SK-N-SH treated with all-trans-retinoic acid at 6 μM for 48 hours (cell line): ENCODE measurements around the gene SMTN.
A peak's percentile ranks its signal among the peaks of the same experiment; 100 is the strongest.

Source experiments
- ATAC-seq: fragments of 200-7000 bp; cut with Tn5 transposase; 3 replicates; pipeline ENCODE4 v1.9.1; 2020; ENCODE audit warnings: mild to moderate bottlenecking, moderate library complexity
- ARNTL ChIP-seq: fragments of 450-650 bp; formaldehyde crosslinking; IDR thresholded peaks from 2 replicates; pipeline ENCODE4 v1.5.0; 2020; ENCODE audit warnings: low read depth, mild to moderate bottlenecking, moderate library complexity, borderline replicate concordance
- BACH2 ChIP-seq: fragments of 250-450 bp; sonication (Bioruptor Pico); IDR thresholded peaks from 2 replicates; pipeline ENCODE4 v1.9.0; 2021; ENCODE audit warnings: mild to moderate bottlenecking, borderline replicate concordance
- CREB5 ChIP-seq: fragments of 250-450 bp; sonication (Bioruptor Pico); IDR thresholded peaks from 2 replicates; pipeline ENCODE4 v1.5.1; 2020; ENCODE audit warnings: low read depth, mild to moderate bottlenecking, moderate library complexity
- CSDC2 ChIP-seq: fragments of 250-450 bp; sonication (Bioruptor Pico); IDR thresholded peaks from 2 replicates; pipeline ENCODE4 v1.5.0; 2020; ENCODE audit warnings: mild to moderate bottlenecking, moderate library complexity
- CSRNP3 ChIP-seq: fragments of 250-450 bp; sonication (Bioruptor Pico); IDR thresholded peaks from 2 replicates; pipeline ENCODE4 v1.5.1; 2021; ENCODE audit warnings: mild to moderate bottlenecking, moderate library complexity
- ESRRG ChIP-seq: fragments of 250-450 bp; sonication (Bioruptor Pico); IDR thresholded peaks from 2 replicates; pipeline ENCODE4 v1.6.1; 2021; ENCODE audit warnings: mild to moderate bottlenecking
- GLIS3 ChIP-seq: fragments of 250-450 bp; sonication (Bioruptor Pico); IDR thresholded peaks from 2 replicates; pipeline ENCODE4 v1.5.0; 2020; ENCODE audit warnings: mild to moderate bottlenecking, moderate library complexity
- ISL1 ChIP-seq: fragments of 250-450 bp; sonication (Bioruptor Pico); IDR thresholded peaks from 2 replicates; pipeline ENCODE4 v2.1.2; 2022; ENCODE audit warnings: mild to moderate bottlenecking, moderate library complexity
- OSR1 ChIP-seq: fragments of 250-450 bp; sonication (Bioruptor Pico); IDR thresholded peaks from 2 replicates; pipeline ENCODE4 v1.8.0; 2022; ENCODE audit warnings: moderate library complexity, mild to moderate bottlenecking, inconsistent platforms
- POU6F1 ChIP-seq: fragments of 250-450 bp; sonication (Bioruptor Pico); IDR thresholded peaks from 2 replicates; pipeline ENCODE4 v1.8.0; 2021; ENCODE audit warnings: low read depth, mild to moderate bottlenecking, moderate library complexity, borderline replicate concordance
- PPARA ChIP-seq: fragments of 250-450 bp; sonication (Bioruptor Pico); IDR thresholded peaks from 2 replicates; pipeline ENCODE4 v1.5.0; 2020; ENCODE audit warnings: mild to moderate bottlenecking, borderline replicate concordance
- RARB ChIP-seq: fragments of 250-450 bp; sonication (Bioruptor Pico); IDR thresholded peaks from 2 replicates; pipeline ENCODE4 v1.8.0; 2021; ENCODE audit warnings: mild to moderate bottlenecking, moderate library complexity
- SNAI2 ChIP-seq: fragments of 250-450 bp; sonication (Bioruptor Pico); IDR thresholded peaks from 2 replicates; pipeline ENCODE4 v1.5.0; 2020; ENCODE audit warnings: mild to moderate bottlenecking, moderate library complexity
- TCF4 ChIP-seq: fragments of 250-450 bp; sonication (Bioruptor Pico); IDR thresholded peaks from 2 replicates; pipeline ENCODE4 v1.8.0; 2021; ENCODE audit warnings: mild to moderate bottlenecking, moderate library complexity, borderline replicate concordance
- TOX ChIP-seq: fragments of 250-450 bp; sonication (Bioruptor Pico); IDR thresholded peaks from 2 replicates; pipeline ENCODE4 v1.8.0; 2021; ENCODE audit warnings: mild to moderate bottlenecking, moderate library complexity, borderline replicate concordance
- TSHZ2 ChIP-seq: fragments of 250-450 bp; sonication (Bioruptor Pico); IDR thresholded peaks from 2 replicates; pipeline ENCODE4 v1.5.0; 2020; ENCODE audit warnings: mild to moderate bottlenecking, moderate library complexity
- ZC3H10 ChIP-seq: fragments of 250-450 bp; sonication (Bioruptor Pico); IDR thresholded peaks from 2 replicates; pipeline ENCODE4 v1.5.1; 2021; ENCODE audit warnings: mild to moderate bottlenecking, moderate library complexity
- ZFP30 ChIP-seq: fragments of 450-650 bp; formaldehyde crosslinking; IDR thresholded peaks from 2 replicates; pipeline ENCODE4 v1.5.0; 2022; ENCODE audit warnings: mild to moderate bottlenecking, moderate library complexity
- ZNF565 ChIP-seq: fragments of 450-650 bp; formaldehyde crosslinking; conservative IDR thresholded peaks from 2 replicates; pipeline ENCODE4 v1.5.0; 2020; ENCODE audit warnings: low read depth, mild to moderate bottlenecking, moderate library complexity
- ZNF70 ChIP-seq: fragments of 450-650 bp; formaldehyde crosslinking; IDR thresholded peaks from 2 replicates; pipeline ENCODE4 v1.5.0; 2020; ENCODE audit warnings: mild to moderate bottlenecking, moderate library complexity
- ZNF8 ChIP-seq: fragments of 450-650 bp; formaldehyde crosslinking; IDR thresholded peaks from 2 replicates; pipeline ENCODE4 v1.5.0; 2020; ENCODE audit warnings: mild to moderate bottlenecking, moderate library complexity

SMTN gene

GRCh38 chr22:31142285-31142684, 61.2 kb downstream of the SMTN start:
- ATAC-seq = no peak
- no peak for TF ChIP-seq CSRNP3 (CRISPR knock-in tag)
- TF ChIP-seq RARB (CRISPR knock-in tag) = no peak
- TF ChIP-seq BACH2 (CRISPR knock-in tag) = no peak
- TF ChIP-seq POU6F1 (CRISPR knock-in tag) = no peak
- TF ChIP-seq ESRRG (CRISPR knock-in tag) = no peak
- no peak for TF ChIP-seq ZFP30 (CRISPR knock-in tag)
- TF ChIP-seq CSDC2 (CRISPR knock-in tag) = no peak
- no peak for TF ChIP-seq ZC3H10 (CRISPR knock-in tag)
- TF ChIP-seq ZNF565 (CRISPR knock-in tag) = no peak
- TF ChIP-seq GLIS3 (CRISPR knock-in tag) = no peak
- TF ChIP-seq ARNTL (CRISPR knock-in tag) = no peak

GRCh38 chr22:31143038-31143437, 61.9 kb downstream of the SMTN start:
- TF ChIP-seq ARNTL (CRISPR knock-in tag) (no peak), CREB5 (no peak), ZC3H10 (CRISPR knock-in tag) (no peak), OSR1 (CRISPR knock-in tag) (no peak), SNAI2 (CRISPR knock-in tag) (no peak), POU6F1 (CRISPR knock-in tag) (no peak), PPARA (CRISPR knock-in tag) (no peak), TOX (CRISPR knock-in tag) (no peak), ESRRG (CRISPR knock-in tag) (no peak), ZNF8 (CRISPR knock-in tag) (no peak), ZNF70 (CRISPR knock-in tag) (no peak), ISL1 (CRISPR knock-in tag) (no peak), CSRNP3 (CRISPR knock-in tag) (no peak)
- no peak for ATAC-seq

- no peak for TF ChIP-seq ZC3H10 (CRISPR knock-in tag)
- no peak for TF ChIP-seq CREB5
- no peak for TF ChIP-seq TSHZ2 (CRISPR knock-in tag)
- TF ChIP-seq POU6F1 (CRISPR knock-in tag) = no peak
- no peak for TF ChIP-seq GLIS3 (CRISPR knock-in tag)
- no peak for TF ChIP-seq TCF4 (CRISPR knock-in tag)
- TF ChIP-seq ESRRG (CRISPR knock-in tag) = no peak
- no peak for TF ChIP-seq CSDC2 (CRISPR knock-in tag)
- no peak for TF ChIP-seq ZNF8 (CRISPR knock-in tag)
- no peak for TF ChIP-seq PPARA (CRISPR knock-in tag)
- no peak for TF ChIP-seq TOX (CRISPR knock-in tag)
- no peak for TF ChIP-seq ZNF70 (CRISPR knock-in tag)
- peak; percentile 34; the same call in 2 of the 3 replicates for ATAC-seq
These were observed 62.4 kb downstream of the SMTN start for GRCh38 chr22:31143537-31143936.
